ENCODE results near the gene AGBL4. TPM values are rescaled to one million over a fixed set of nuclear protein-coding genes. Genes with fewer than 3 reads are reported as not detected.

AGBL4 gene
- total RNA-seq, 1 donor from 2014 or later, result 0.40 TPM

- DNase-seq (ENCODE audit: low read depth in 2 of 2), result no peak
These were observed 1361.9 kb downstream of the AGBL4 start for GRCh38 chr1:48661726-48662463.

GRCh38 chr1:48659801-48660200 is 1364.0 kb downstream of the AGBL4 start:
- DNase-seq (ENCODE audit: low read depth in 2 of 2), result no peak

- no peak for DNase-seq (ENCODE audit: low read depth in 2 of 2)
These were observed 1366.3 kb downstream of the AGBL4 start for GRCh38 chr1:48657413-48657812.

GRCh38 chr1:48654606-48655210 is 1369.0 kb downstream of the AGBL4 start:
- DNase-seq (ENCODE audit: low read depth in 2 of 2), result no peak

- no peak for DNase-seq (ENCODE audit: low read depth in 2 of 2)
These were observed 1371.4 kb downstream of the AGBL4 start for GRCh38 chr1:48652334-48652733.

GRCh38 chr1:48649880-48650279 is 1373.9 kb downstream of the AGBL4 start:
- DNase-seq (ENCODE audit: low read depth in 2 of 2), result no peak

- DNase-seq (ENCODE audit: low read depth in 2 of 2), result no peak
These were observed 1377.9 kb downstream of the AGBL4 start for GRCh38 chr1:48645883-48646282.

- DNase-seq (ENCODE audit: low read depth in 2 of 2), result no peak
These were observed 1378.7 kb downstream of the AGBL4 start for GRCh38 chr1:48644905-48645605.

GRCh38 chr1:48644190-48644900 is 1379.4 kb downstream of the AGBL4 start:
- DNase-seq (ENCODE audit: low read depth in 2 of 2), result no peak

GRCh38 chr1:48643193-48643592 is 1380.6 kb downstream of the AGBL4 start:
- no peak for DNase-seq (ENCODE audit: low read depth in 2 of 2)

GRCh38 chr1:48640836-48641492 is 1382.8 kb downstream of the AGBL4 start:
- DNase-seq (ENCODE audit: low read depth in 2 of 2), result no peak

GRCh38 chr1:48629867-48630266 is 1393.9 kb downstream of the AGBL4 start:
- no peak for DNase-seq (ENCODE audit: low read depth in 2 of 2)

GRCh38 chr1:48627486-48627885 is 1396.3 kb downstream of the AGBL4 start:
- DNase-seq (ENCODE audit: low read depth in 2 of 2), result no peak

- no peak for DNase-seq (ENCODE audit: low read depth in 2 of 2)
These were observed 1404.2 kb downstream of the AGBL4 start for GRCh38 chr1:48619539-48619938.

GRCh38 chr1:48617252-48617651 is 1406.5 kb downstream of the AGBL4 start:
- DNase-seq (ENCODE audit: low read depth in 2 of 2), result no peak

GRCh38 chr1:48616710-48617109 is 1407.0 kb downstream of the AGBL4 start:
- DNase-seq (ENCODE audit: low read depth in 2 of 2), result no peak

GRCh38 chr1:48611841-48612240 is 1411.9 kb downstream of the AGBL4 start:
- DNase-seq (ENCODE audit: low read depth in 2 of 2), result no peak

- no peak for DNase-seq (ENCODE audit: low read depth in 2 of 2)
These were observed 1412.9 kb downstream of the AGBL4 start for GRCh38 chr1:48610628-48611542.

GRCh38 chr1:48608882-48609281 is 1414.9 kb downstream of the AGBL4 start:
- DNase-seq (ENCODE audit: low read depth in 2 of 2), result no peak

- DNase-seq (ENCODE audit: low read depth in 2 of 2), result no peak
These were observed 1420.5 kb downstream of the AGBL4 start for GRCh38 chr1:48603222-48603621.
